D721Med (cell line): Measurements from ENCODE around the gene DOCK9.
"Not testable (repeated sequence)": the region's sequence is repeated elsewhere in the genome, so short reads cannot be mapped to it uniquely, and the experiment has no call there.

Source experiments
- DNase-seq: peaks from one replicate; pipeline ENCODE4 v3.0.0; 2011; ENCODE audit warnings: low spot score; ENCODE audit not compliant: insufficient read length
- FAIRE-seq: peaks from 2 replicates; lab custom pipeline; 2011; peaks lifted over from hg19 to GRCh38; lab: Jason Lieb, UNC
- TF ChIP-seq, protein P1 (sequence below): IDR thresholded peaks from 2 replicates; pipeline ENCODE4 v1.5.1; 2012; ENCODE audit warnings: mild to moderate bottlenecking, control low read depth; ENCODE audit not compliant: insufficient read depth; ENCODE audit errors: missing control alignments

The DOCK9 gene

DNA sequence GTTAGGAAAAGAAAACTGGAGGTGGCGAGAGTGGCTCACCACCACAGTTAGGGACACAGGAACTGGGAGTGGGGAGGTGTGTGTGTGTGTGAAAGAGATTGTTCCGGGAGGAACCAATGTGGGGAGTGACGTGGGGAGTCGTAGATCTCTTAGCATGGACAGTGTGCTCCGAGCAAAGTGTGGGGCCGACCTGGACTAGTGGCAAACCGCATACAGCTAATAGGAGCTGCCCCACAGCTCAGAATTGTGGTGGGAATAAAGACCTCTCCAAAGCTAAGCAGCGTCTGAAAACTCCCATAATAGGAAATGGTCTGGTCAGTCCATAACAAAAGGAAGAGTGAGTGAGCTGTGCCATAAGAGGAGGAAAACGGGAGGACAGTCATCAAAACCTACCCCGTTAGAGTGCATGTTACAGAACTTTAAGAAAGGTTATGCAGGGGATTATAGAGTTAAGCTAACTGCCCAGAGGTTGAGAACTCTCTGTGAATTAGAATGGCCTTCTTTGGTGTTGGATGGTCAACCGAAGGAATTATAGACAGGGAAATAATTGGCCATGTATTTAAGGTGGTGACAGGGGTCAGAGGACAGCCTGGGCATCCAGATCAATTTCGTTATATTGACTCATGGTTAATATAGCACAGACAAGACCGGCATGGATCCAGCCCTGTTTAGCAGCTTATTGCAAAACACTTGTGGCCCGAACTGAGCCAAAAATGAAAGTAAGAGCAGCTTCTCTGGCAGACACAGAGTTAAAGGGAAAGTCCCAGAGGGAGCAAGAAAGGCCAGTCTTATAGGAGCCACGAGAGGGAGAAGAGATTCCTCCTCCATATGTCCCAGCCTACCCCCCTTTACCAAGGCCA lies 216.5 kb downstream of the DOCK9 start:
- TF ChIP-seq, protein P1, sequence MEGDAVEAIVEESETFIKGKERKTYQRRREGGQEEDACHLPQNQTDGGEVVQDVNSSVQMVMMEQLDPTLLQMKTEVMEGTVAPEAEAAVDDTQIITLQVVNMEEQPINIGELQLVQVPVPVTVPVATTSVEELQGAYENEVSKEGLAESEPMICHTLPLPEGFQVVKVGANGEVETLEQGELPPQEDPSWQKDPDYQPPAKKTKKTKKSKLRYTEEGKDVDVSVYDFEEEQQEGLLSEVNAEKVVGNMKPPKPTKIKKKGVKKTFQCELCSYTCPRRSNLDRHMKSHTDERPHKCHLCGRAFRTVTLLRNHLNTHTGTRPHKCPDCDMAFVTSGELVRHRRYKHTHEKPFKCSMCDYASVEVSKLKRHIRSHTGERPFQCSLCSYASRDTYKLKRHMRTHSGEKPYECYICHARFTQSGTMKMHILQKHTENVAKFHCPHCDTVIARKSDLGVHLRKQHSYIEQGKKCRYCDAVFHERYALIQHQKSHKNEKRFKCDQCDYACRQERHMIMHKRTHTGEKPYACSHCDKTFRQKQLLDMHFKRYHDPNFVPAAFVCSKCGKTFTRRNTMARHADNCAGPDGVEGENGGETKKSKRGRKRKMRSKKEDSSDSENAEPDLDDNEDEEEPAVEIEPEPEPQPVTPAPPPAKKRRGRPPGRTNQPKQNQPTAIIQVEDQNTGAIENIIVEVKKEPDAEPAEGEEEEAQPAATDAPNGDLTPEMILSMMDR: no peak
- FAIRE-seq (no peak), DNase-seq (no peak)

DNA sequence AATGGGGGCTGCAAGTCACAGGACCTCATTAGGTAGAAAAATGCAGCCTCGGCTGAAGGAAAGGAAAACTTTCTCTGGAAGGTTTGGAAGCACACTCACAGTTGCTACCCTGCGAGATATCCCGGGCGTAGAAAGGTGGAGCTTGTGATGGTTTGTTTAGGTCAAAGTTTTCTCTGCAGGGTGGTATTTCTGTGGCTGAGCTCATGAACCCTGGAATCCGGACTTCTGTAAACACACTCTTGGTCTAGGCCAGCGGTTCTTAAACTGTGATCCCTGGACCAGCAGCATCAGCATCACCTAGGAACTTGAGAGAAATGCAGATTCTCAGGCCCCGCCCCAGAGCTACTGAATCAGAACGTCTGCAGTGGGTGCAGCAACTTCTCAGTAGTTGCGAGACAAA lies 222.1 kb downstream of the DOCK9 start:
- FAIRE-seq (no peak), DNase-seq (no peak)
- TF ChIP-seq, protein P1: no peak

DNA sequence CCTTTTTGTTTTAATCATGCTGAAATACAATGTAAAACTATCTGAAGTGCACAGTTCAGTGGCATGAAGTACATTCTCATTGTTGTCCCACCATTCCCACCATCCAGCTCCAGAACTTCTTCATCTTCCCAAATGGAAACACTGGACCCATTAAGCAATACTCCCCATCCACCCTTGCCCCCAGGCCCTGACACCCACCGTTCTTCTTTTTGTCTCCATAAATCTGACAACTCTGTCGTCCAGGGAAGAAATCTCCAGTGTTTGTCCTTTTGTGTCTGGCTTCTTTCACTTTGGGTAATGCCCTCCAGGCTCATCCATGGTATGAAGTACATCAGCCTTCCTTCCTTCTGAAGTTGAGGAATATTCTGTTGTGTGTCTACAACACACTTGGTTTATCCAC lies 222.7 kb downstream of the DOCK9 start:
- TF ChIP-seq, protein P1: no peak
- FAIRE-seq: no peak
- DNase-seq: no peak

DNA sequence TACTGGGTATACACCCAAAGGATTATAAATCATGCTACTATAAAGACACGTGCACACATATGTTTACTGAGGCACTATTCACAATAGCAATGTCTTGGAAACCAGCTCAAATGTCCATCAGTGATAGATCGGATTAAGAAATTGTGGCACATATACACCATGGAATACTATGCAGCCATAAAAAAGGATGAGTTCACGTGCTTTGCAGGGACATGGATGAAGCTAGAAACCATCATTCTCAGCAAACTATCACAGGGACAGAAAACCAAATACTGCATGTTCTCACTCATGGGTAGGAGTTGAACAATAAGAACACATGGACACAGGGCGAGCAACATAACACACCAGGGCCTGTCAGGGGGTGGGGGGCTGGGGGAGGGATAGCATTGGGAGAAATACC lies 223.4 kb downstream of the DOCK9 start:
- not testable (repeated sequence) for DNase-seq, FAIRE-seq

DNA sequence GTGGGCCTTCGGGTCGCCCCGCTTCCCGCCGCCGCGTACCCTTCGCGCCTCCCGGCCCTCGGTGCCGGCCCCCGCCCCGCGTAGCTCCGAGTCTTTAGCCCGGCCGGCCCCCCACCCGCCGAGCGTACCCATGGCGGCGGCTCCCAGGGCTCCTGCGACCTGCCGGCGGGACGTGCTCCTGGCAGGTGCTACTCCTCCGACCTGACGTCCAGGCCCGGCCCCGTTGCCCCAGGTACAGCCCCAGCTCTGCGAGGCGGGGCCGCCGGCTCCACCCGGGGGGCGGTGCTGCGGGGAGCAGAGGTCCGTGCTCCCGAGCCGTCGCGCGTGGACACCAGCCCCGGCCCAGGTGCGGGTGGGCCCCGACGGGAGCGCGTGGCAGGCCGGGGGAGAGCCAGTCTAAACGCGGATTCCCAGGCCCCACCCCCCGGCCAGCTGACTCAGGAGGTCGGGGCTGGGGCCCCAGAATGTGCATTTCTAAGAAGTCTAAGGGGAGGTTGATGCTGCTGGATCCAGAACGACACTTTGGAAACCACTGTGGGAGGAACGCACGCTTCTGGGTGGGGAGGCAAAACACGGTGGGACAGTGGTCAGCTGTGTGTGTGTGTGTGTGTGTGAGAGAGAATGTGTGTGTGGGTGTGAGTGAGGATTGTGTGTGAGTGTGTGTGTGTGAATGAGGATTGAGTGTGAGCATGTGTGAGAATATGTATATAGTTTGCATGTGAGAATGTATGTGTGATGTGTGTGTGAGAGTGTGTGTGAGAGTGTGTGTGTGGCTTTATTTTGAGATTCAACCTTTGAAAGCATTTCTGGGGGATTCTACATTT lies 225.2 kb downstream of the DOCK9 start, which contains the start of gene SLC15A1:
Gene SLC15A1 (minus strand): TSS at position 206 of the 824 bp plus-strand sequence. CDS start 74 bp downstream, at position 132.
- TF ChIP-seq, protein P1: no peak
- DNase-seq: no peak
- FAIRE-seq: no peak

DNA sequence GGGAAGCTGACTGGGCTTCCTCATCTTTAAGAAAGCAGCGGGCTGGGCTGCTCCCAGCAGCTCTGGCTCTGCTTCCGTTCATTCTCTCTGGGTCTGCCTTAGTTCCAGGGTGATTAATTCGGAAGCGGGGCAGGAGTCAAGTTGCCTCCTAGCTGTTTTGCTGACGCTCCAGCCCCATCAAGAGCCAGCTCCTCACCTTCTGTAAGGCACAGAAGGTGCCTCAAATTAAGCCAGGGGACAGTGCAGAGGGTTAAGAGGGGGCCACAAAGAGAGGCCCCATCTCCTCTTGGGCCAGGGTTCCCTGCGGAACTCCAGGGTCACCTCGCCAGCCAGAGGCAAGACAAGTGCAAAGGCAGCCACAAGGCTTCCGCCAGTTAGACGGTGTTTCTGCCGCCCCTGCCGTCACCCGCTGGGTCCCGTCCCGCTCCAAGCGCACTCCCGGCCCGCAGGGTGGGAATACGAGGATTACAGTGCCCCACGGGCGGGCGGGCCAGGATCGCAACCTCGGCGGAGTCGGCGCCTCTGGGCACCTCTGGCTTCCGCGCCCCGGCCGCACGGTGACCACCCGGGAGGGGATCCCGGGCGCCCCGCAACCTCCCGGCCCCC lies 225.9 kb downstream of the DOCK9 start:
- DNase-seq: no peak
- TF ChIP-seq, protein P1: no peak

DNA sequence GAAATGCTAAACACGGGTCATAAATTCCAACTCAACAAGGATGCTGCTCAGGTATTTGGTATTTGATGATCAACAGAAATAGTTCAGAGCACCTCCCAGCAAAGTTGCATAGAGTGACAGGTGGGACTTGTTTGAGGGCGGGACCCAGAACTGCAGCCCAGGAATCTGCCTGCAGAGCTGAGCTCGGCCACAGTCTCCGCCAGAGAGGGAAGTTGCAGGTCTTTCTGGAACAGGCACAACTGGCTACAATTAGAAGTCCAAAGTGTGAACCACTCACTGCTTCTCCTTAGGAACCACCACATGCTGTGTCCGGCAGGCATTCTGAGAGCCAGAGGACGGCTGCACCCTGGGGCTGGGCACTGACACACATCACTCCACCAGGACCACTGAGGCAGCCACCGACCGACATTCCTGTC lies 226.5 kb downstream of the DOCK9 start:
- TF ChIP-seq, protein P1: no peak
- no peak for FAIRE-seq
- DNase-seq: no peak

More for the DNA sequence above, 225.9 kb downstream of the DOCK9 start:
- no peak for FAIRE-seq
